Measurements from ENCODE around the gene ITGB4. TPM values are rescaled to one million over a fixed set of nuclear protein-coding genes. Genes with fewer than 3 reads are reported as not detected.

ITGB4 gene
- total RNA-seq, 1 donor from 2014 or later, result 9.7 TPM

GRCh38 chr17:75752802-75753513 lies 31.7 kb downstream of the ITGB4 start:
- H3K4me1 Mint-ChIP-seq (ENCODE audit: low read depth), result peaks cover 3% of the 10 kb centered on the region
- H3K9me3 Mint-ChIP-seq (ENCODE audit: low read depth), result no peaks in the 10 kb centered on the region
- no peaks in the 10 kb centered on the region for H3K36me3 Mint-ChIP-seq (ENCODE audit: insufficient read depth)
- no peak for TF ChIP-seq CTCF (IDR thresholded peaks at IDR 0.05; ENCODE audit: unreplicated experiment)
- no peak for DNase-seq (ENCODE audit: low spot score, unreplicated experiment)
- H3K4me3 Mint-ChIP-seq (ENCODE audit: low read depth), result no peak overlapping the region
- H3K27ac Mint-ChIP-seq, result peak overlapping the region; percentile 64
- H3K27me3 Mint-ChIP-seq, result peaks cover 9% of the 10 kb centered on the region

- Mint-ChIP-seq H3K36me3 (ENCODE audit: insufficient read depth) (no peaks in the 10 kb centered on the region), H3K4me1 (ENCODE audit: low read depth) (peaks cover 3% of the 10 kb centered on the region), H3K27me3 (peaks cover 9% of the 10 kb centered on the region), H3K27ac (no peak overlapping the region), H3K4me3 (ENCODE audit: low read depth) (no peak overlapping the region), H3K9me3 (ENCODE audit: low read depth) (no peaks in the 10 kb centered on the region)
- peak; percentile 56 for DNase-seq (ENCODE audit: low spot score, unreplicated experiment)
- peak; percentile 77 for TF ChIP-seq CTCF (IDR thresholded peaks at IDR 0.05; ENCODE audit: unreplicated experiment)
These were observed 32.5 kb downstream of the ITGB4 start for GRCh38 chr17:75753514-75754377.

GRCh38 chr17:75754378-75755204 lies 33.3 kb downstream of the ITGB4 start:
- Mint-ChIP-seq H3K27me3 (peaks cover 9% of the 10 kb centered on the region), H3K27ac (no peak overlapping the region), H3K4me3 (ENCODE audit: low read depth) (no peak overlapping the region), H3K4me1 (ENCODE audit: low read depth) (peaks cover 3% of the 10 kb centered on the region), H3K36me3 (ENCODE audit: insufficient read depth) (no peaks in the 10 kb centered on the region), H3K9me3 (ENCODE audit: low read depth) (no peaks in the 10 kb centered on the region)
- TF ChIP-seq CTCF (IDR thresholded peaks at IDR 0.05; ENCODE audit: unreplicated experiment), result no peak
- no peak for DNase-seq (ENCODE audit: low spot score, unreplicated experiment)

- H3K9me3 Mint-ChIP-seq (ENCODE audit: low read depth), result no peaks in the 10 kb centered on the region
- peaks cover 9% of the 10 kb centered on the region for H3K27me3 Mint-ChIP-seq
- H3K36me3 Mint-ChIP-seq (ENCODE audit: insufficient read depth), result no peaks in the 10 kb centered on the region
- TF ChIP-seq CTCF (IDR thresholded peaks at IDR 0.05; ENCODE audit: unreplicated experiment), result no peak
- H3K27ac Mint-ChIP-seq, result no peak overlapping the region
- DNase-seq (ENCODE audit: low spot score, unreplicated experiment), result no peak
- H3K4me3 Mint-ChIP-seq (ENCODE audit: low read depth), result no peak overlapping the region
- peaks cover 3% of the 10 kb centered on the region for H3K4me1 Mint-ChIP-seq (ENCODE audit: low read depth)
These were observed 34.1 kb downstream of the ITGB4 start for GRCh38 chr17:75755205-75755901.

Data from progenitor cell of endocrine pancreas (in vitro differentiated cells).